GM10266 (cell line): ENCODE data around the gene PATL2.
A peak's percentile ranks its signal among the peaks of the same experiment; 100 is the strongest.
"Not testable (repeated sequence)": the region's sequence is repeated elsewhere in the genome, so short reads cannot be mapped to it uniquely, and the experiment has no call there.

ENCODE experiments used
- DNase-seq: peaks from one replicate; pipeline ENCODE4 v3.0.0; 2012; ENCODE audit errors: extremely low spot score
- CTCF ChIP-seq: IDR thresholded peaks from 2 replicates; pipeline ENCODE4 v1.5.1; 2012; ENCODE audit warnings: mild to moderate bottlenecking, low read depth; ENCODE audit not compliant: control insufficient read depth, insufficient read depth; ENCODE audit errors: missing control alignments

PATL2 gene

DNA sequence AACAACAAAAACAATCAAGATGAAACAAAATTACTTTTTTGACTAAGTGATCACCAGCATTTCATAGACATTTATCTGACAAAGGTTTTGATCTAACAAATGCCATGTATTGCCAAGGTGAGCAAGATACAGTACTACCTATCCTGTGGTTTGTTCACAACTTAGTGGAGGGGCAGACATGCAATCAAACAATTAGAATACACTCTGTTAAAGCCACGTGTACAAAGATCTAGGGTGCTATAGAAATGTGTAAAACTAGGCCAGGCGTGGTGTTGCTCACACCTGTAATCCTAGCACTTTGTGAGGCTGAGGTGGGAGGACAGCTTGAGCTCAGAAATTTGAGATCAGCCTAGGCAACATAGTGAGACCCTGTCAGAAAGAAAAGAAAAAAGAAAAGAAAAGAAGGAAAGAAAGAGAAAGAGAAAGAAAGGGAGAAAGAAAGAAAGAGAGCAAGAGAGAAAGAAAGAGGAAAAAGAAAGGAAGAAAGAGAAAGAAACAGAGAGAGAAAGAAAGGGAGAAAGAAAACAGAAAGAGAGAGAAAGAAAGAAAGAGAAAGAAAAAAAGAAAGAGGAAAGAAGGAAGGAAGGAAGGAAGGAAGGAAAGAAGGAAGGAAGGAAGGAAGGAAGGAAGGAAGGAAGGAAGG lies 23.8 kb upstream of the PATL2 start:
- no peak for TF ChIP-seq CTCF
- no peak for DNase-seq

GRCh38 chr15:44729408-44730127 lies 18.4 kb upstream of the PATL2 start:
- DNase-seq, result no peak
- TF ChIP-seq CTCF, result no peak

- TF ChIP-seq CTCF, result no peak
Observed at GRCh38 chr15:44728576-44729407, 17.7 kb upstream of the PATL2 start.

DNA sequence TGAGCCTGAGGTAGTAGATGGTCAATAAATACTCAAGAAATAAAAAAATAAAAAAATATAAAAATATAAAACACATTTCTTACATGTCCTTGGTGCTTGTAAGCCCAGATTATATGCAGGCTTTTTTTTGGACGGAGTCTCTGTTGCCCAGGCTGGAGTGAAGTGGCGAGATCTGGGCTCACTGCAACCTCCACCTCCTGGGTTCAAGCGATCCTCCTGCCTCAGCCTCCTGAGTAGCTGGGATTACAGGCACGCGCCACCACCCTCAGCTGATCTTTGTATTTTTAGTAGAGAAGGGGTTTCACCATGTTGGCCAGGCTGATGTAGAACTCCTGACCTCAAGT lies 17.1 kb upstream of the PATL2 start:
- not testable (repeated sequence) for DNase-seq

More at GRCh38 chr15:44728576-44729407, 17.7 kb upstream of the PATL2 start:
- DNase-seq, result peak; percentile 81

DNA sequence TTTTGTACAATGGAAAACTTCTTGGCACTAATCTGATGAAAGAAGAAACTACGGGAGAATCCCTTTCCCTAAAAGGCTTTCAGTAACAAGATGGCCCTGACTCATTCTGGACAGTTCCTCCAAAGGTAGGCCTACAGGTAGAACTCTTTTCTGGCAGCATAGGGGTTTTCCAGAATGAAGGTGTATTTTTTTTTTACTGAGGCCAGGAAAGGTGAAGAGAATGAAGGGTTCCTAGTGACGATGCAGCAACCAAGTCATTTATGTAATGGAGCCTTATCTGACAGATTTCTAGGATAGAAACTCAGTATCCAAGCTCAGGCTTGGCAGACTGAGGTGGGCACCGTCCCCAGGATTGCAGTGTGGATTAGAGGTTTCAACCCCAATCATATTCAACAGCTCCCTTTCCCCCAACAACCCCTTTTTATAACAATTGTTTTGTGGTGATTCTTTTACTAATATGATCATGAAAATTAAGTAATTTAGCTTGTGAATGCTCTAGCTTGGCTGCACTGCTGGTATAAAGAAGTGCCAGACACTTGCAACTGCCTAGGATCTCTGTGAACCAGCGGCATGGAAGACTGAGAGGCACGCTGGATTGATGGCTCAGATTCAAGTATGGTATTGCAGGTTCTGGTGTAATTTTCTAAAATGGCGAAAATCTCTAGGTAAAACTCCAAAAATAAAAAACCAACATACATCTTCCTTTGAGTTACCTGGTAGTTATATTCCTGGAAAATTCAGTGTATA lies 16.5 kb upstream of the PATL2 start:
- TF ChIP-seq CTCF, result no peak
- DNase-seq, result no peak

GRCh38 chr15:44726568-44727484 lies 15.7 kb upstream of the PATL2 start:
- DNase-seq, result peak; percentile 56
- TF ChIP-seq CTCF, result no peak
